SK-N-SH (cell line): ENCODE data around the gene DARS2. TPM values are rescaled to one million over a fixed set of nuclear protein-coding genes. Genes with fewer than 3 reads are reported as not detected.

ENCODE experiments used
- CTCF ChIA-PET: fragments of 300-600, 350-600 bp; formaldehyde crosslinking; extraction: SDS; loops from one replicate; lab custom pipeline; 2021; lab: Yijun Ruan, JAX
- POLR2A ChIA-PET: fragments of 350-600 bp; sonication (Branson Sonifier 250); formaldehyde crosslinking; extraction: SDS; loops from one replicate; lab custom pipeline; 2020; ENCODE audit warnings: antibody characterized with exemption, inconsistent platforms; lab: Yijun Ruan, JAX
- DNase-seq: peaks from one replicate; pipeline ENCODE4 v3.0.0; 2012
- H2AFZ ChIP-seq: fragments of 200-600 bp; sonication (generic); 2 replicates; pipeline ENCODE4 v1.8.1; 2016; ENCODE audit warnings: antibody characterized with exemption, mild to moderate bottlenecking, low read depth
- H3F3A ChIP-seq: fragments of 200-600 bp; sonication (generic); replicated peaks from 2 replicates; pipeline ENCODE3; 2016; ENCODE audit warnings: antibody characterized with exemption, mild to moderate bottlenecking; ENCODE audit not compliant: insufficient read depth
- H3K27ac ChIP-seq, 2 experiments: fragments of 200-500 bp in 1 of 2; fragments of 200-600 bp in 1 of 2; sonication (Bioruptor generic) in 1 of 2; sonication (generic), shearing (Covaris generic) in 1 of 2; 2 replicates each; pipeline versions ENCODE4 v1.5.1 to v1.6.1; 2014 to 2016; ENCODE audit warnings: low read depth in 2 of 2, inconsistent platforms in 1 of 2, low read length in 1 of 2, mild to moderate bottlenecking in 1 of 2, mixed read lengths in 1 of 2
- H3K27me3 ChIP-seq: fragments of 200-600 bp; sonication (generic), shearing (Covaris generic); 2 replicates; pipeline ENCODE4 v1.6.1; 2016; ENCODE audit warnings: mixed run types; ENCODE audit not compliant: insufficient read depth
- H3K36me3 ChIP-seq, 2 experiments: fragments of 200-500 bp in 1 of 2; fragments of 200-600 bp in 1 of 2; sonication (Bioruptor generic) in 1 of 2; sonication (generic) in 1 of 2; replicated peaks in 1 of 2; 2 replicates each; pipeline versions ENCODE3 to v1.5.1; 2014 to 2016; ENCODE audit warnings: low read length in 1 of 2, mild to moderate bottlenecking in 1 of 2; ENCODE audit not compliant: insufficient read depth in 2 of 2, control insufficient read depth in 1 of 2
- H3K4me1 ChIP-seq, 2 experiments: fragments of 200-500 bp in 1 of 2; fragments of 200-600 bp in 1 of 2; sonication (Bioruptor generic) in 1 of 2; sonication (generic), shearing (Covaris generic) in 1 of 2; 2 replicates each; pipeline versions ENCODE4 v1.5.1 to v1.6.1; 2014 to 2016; ENCODE audit warnings: low read depth in 1 of 2, low read length in 1 of 2, mixed run types in 1 of 2; ENCODE audit not compliant: insufficient read depth in 2 of 2, control insufficient read depth in 1 of 2
- H3K4me2 ChIP-seq: fragments of 200-600 bp; sonication (generic), shearing (Covaris generic); 2 replicates; pipeline ENCODE4 v1.6.1; 2017; ENCODE audit warnings: mixed run types
- H3K4me3 ChIP-seq, 2 experiments: fragments of 200-500 bp in 1 of 2; fragments of 200-600 bp in 1 of 2; sonication (Bioruptor generic) in 1 of 2; sonication (generic), shearing (Covaris generic) in 1 of 2; 2 replicates each; pipeline versions ENCODE4 v1.5.1 to v1.8.1; 2014 to 2016; ENCODE audit warnings: low read depth in 2 of 2, inconsistent platforms in 1 of 2, low read length in 1 of 2, mild to moderate bottlenecking in 1 of 2, mixed read lengths in 1 of 2, moderate library complexity in 1 of 2
- H3K79me2 ChIP-seq: fragments of 200-600 bp; sonication (generic); 2 replicates; pipeline ENCODE4 v1.8.1; 2017; ENCODE audit warnings: mild to moderate bottlenecking; ENCODE audit not compliant: insufficient read depth
- H3K9ac ChIP-seq: fragments of 200-600 bp; sonication (generic); 2 replicates; pipeline ENCODE4 v1.6.1; 2017; ENCODE audit warnings: mixed run types
- H3K9me2 ChIP-seq: fragments of 200-600 bp; sonication (generic); 2 replicates; pipeline ENCODE4 v1.6.1; 2017; ENCODE audit warnings: mixed run types
- H3K9me3 ChIP-seq: fragments of 200-600 bp; sonication (generic); 2 replicates; pipeline ENCODE4 v1.6.1; 2017; ENCODE audit warnings: mixed run types, mild to moderate bottlenecking, moderate library complexity
- H4K20me1 ChIP-seq: fragments of 200-600 bp; sonication (generic); 2 replicates; pipeline ENCODE4 v1.6.1; 2017; ENCODE audit warnings: mild to moderate bottlenecking, mixed run types; ENCODE audit not compliant: insufficient read depth
- CTCF ChIP-seq: fragments of 200-600 bp; sonication (generic); IDR thresholded peaks from 2 replicates; pipeline ENCODE4 v1.6.1; 2017; ENCODE audit warnings: antibody characterized with exemption, mild to moderate bottlenecking, moderate library complexity
- EP300 ChIP-seq, 2 experiments: IDR thresholded peaks; 2 replicates each; pipeline versions ENCODE4 v1.4.0 to v1.6.1; 2012; ENCODE audit warnings: borderline replicate concordance in 1 of 2, low read depth in 1 of 2, low read length in 1 of 2
- EZH2phosphoT487 ChIP-seq: fragments of 200-600 bp; sonication (generic); IDR thresholded peaks from 2 replicates; pipeline ENCODE4 v1.6.1; 2017; ENCODE audit warnings: low read depth, mixed run types, mild to moderate bottlenecking, antibody characterized with exemption, moderate library complexity, borderline replicate concordance
- FOSL2 ChIP-seq: IDR thresholded peaks from 2 replicates; pipeline ENCODE4 v1.4.0; 2012; ENCODE audit warnings: low read depth, mild to moderate bottlenecking, moderate library complexity, borderline replicate concordance
- GATA2 ChIP-seq: sonication (generic); formaldehyde crosslinking; IDR thresholded peaks from 2 replicates; pipeline ENCODE4 v1.5.0; 2020; ENCODE audit warnings: mild to moderate bottlenecking, missing genetic modification reagents
- IRF3 ChIP-seq: fragments of 150-350 bp; IDR thresholded peaks from 2 replicates; pipeline ENCODE4 v1.6.1; 2016; ENCODE audit warnings: mild to moderate bottlenecking, low read depth, low read length
- JUND ChIP-seq: IDR thresholded peaks from 2 replicates; pipeline ENCODE4 v1.4.0; 2012
- MEF2A ChIP-seq: IDR thresholded peaks from 2 replicates; pipeline ENCODE4 v1.4.0; 2012; ENCODE audit warnings: low read depth, borderline replicate concordance
- MXI1 ChIP-seq: IDR thresholded peaks from 2 replicates; pipeline ENCODE4 v1.6.1; 2012; ENCODE audit warnings: mild to moderate bottlenecking, low read depth, low read length, improper control_type of control experiment
- NFIC ChIP-seq: IDR thresholded peaks from 2 replicates; pipeline ENCODE4 v1.4.0; 2012; ENCODE audit warnings: borderline replicate concordance
- NRF1 ChIP-seq: IDR thresholded peaks from 2 replicates; pipeline ENCODE4 v1.6.1; 2012; ENCODE audit warnings: low read depth, mild to moderate bottlenecking, low read length
- POLR2AphosphoS5 ChIP-seq: IDR thresholded peaks from 2 replicates; pipeline ENCODE4 v1.6.1; 2012; ENCODE audit warnings: low read depth, low read length
- RCOR1 ChIP-seq: fragments of 150-350 bp; IDR thresholded peaks from 2 replicates; pipeline ENCODE4 v1.6.1; 2017; ENCODE audit warnings: antibody characterized with exemption, low read length
- REST ChIP-seq: IDR thresholded peaks from 2 replicates; pipeline ENCODE4 v1.6.1; 2012; ENCODE audit warnings: mild to moderate bottlenecking, low read depth, low read length, moderate library complexity
- RXRA ChIP-seq: IDR thresholded peaks from 2 replicates; pipeline ENCODE4 v1.4.0; 2012; ENCODE audit warnings: low read depth, mild to moderate bottlenecking, borderline replicate concordance
- SIN3A ChIP-seq: IDR thresholded peaks from 2 replicates; pipeline ENCODE4 v1.6.1; 2012; ENCODE audit warnings: low read depth, mild to moderate bottlenecking, low read length, moderate library complexity, borderline replicate concordance
- SMC3 ChIP-seq: IDR thresholded peaks from 2 replicates; pipeline ENCODE4 v1.6.1; 2012; ENCODE audit warnings: low read depth, low read length, improper control_type of control experiment
- TAF1 ChIP-seq: IDR thresholded peaks from 2 replicates; pipeline ENCODE4 v1.6.1; 2012; ENCODE audit warnings: low read depth, mild to moderate bottlenecking, low read length, moderate library complexity, borderline replicate concordance
- TEAD4 ChIP-seq: IDR thresholded peaks from 2 replicates; pipeline ENCODE4 v1.4.0; 2012; ENCODE audit warnings: mild to moderate bottlenecking, borderline replicate concordance; ENCODE audit not compliant: insufficient read depth
- WGBS: methylation state at CpG from one replicate; pipeline ENCODE4 v1.1.6; 2017; ENCODE audit warnings: low lambda C conversion rate; 5-methylcytosine and 5-hydroxymethylcytosine counted together
- polyA plus RNA-seq, 3 experiments: library from polyadenylated mRNA; depleted of rRNA; stranded (reverse); fragments of >200 nt; gene quantifications; 2 replicates each; pipeline ENCODE4 v1.2.3, GENCODE V29; 2012

DARS2 gene
- polyA plus RNA-seq, 1 of the 3 experiments (the other 2 are of a cell fraction) = 17.1 TPM

GRCh38 chr1:173860065-173860464, 35.6 kb downstream of the DARS2 start:
- Histone ChIP-seq H3F3A (peaks cover 73% of the 10 kb centered on the region), H3K9me3 (no peaks in the 10 kb centered on the region), H3K27me3 (no peaks in the 10 kb centered on the region), H3K9me2 (no peaks in the 10 kb centered on the region), H3K4me1 (peaks cover 6 to 8% of the 10 kb centered on the region in 2 experiments; a peak in 2 of 4 replicates), H3K4me3 (no peak overlapping the region), H4K20me1 (peaks cover 27% of the 10 kb centered on the region), H3K27ac (no peak overlapping the region; a peak in 1 of 4 replicates), H3K4me2 (no peak overlapping the region), H3K79me2 (peaks cover 4% of the 10 kb centered on the region), H3K9ac (no peak overlapping the region), H3K36me3 (peaks cover 46 to 67% of the 10 kb centered on the region in 2 experiments), H2AFZ (no peak overlapping the region)
- CTCF ChIA-PET = interaction anchor here (0.7 to 1.1 kb wide), 2 partner anchors 15 to 794 kb away, joined by 3 to 5 read pairs; no protein-coding TSS in a partner anchor
- TF ChIP-seq TEAD4 (no peak), CTCF (no peak), FOSL2 (no peak), TAF1 (no peak), SIN3A (no peak), SMC3 (no peak), NRF1 (no peak), IRF3 (no peak), NFIC (no peak), EP300 (IDR thresholded peaks at IDR 0.05; ENCODE audit: borderline replicate concordance in 1 of 2, low read depth in 1 of 2, low read length in 1 of 2) (no peak), RCOR1 (no peak), MXI1 (no peak), JUND (no peak), RXRA (no peak), REST (no peak), GATA2 (CRISPR knock-in tag) (no peak), MEF2A (no peak), EZH2phosphoT487 (no peak), POLR2AphosphoS5 (no peak)
- POLR2A ChIA-PET = interaction anchor here (0.7 to 1.3 kb wide), 2 partner anchors 8 to 133 kb away, joined by 3 to 4 read pairs; partner anchors contain the start of genes GAS5 and ZBTB37
- WGBS = 100% methylated on average over 1 of the region's 1 CpG
- DNase-seq = no peak
